A549 (cell line): Measurements from ENCODE around the gene TMEM44. TPM values are rescaled to one million over a fixed set of nuclear protein-coding genes. Genes with fewer than 3 reads are reported as not detected.

Source experiments
- ATAC-seq, 2 experiments: fragments of 200-7000 bp in 1 of 2; fragments of >200 bp in 1 of 2; cut with Nextera tagmentation in 1 of 2; cut with Tn5 transposase in 1 of 2; 3 replicates each; pipeline versions ENCODE4 v1.8.0 to v1.9.1; 2018 to 2020; ENCODE audit warnings: mild to moderate bottlenecking in 1 of 2, moderate library complexity in 1 of 2
- CTCF ChIA-PET: fragments of 300-600 bp; sonication (Branson Sonifier 250); formaldehyde crosslinking; extraction: SDS; loops from one replicate; lab custom pipeline; 2021; ENCODE audit warnings: antibody characterized with exemption, inconsistent platforms; lab: Yijun Ruan, JAX
- POLR2A ChIA-PET: fragments of 350-600 bp; formaldehyde crosslinking; extraction: SDS; loops from one replicate; lab custom pipeline; 2021; ENCODE audit warnings: antibody characterized with exemption, inconsistent platforms; lab: Yijun Ruan, JAX
- DNase-seq, 2 experiments: peaks; one replicate each; pipeline versions ENCODE4 v3.0.0 to v3.0.0-alpha.2; 2011 to 2016; ENCODE audit warnings: low read depth in 1 of 2, low spot score in 1 of 2
- FAIRE-seq: peaks from 2 replicates; lab custom pipeline; 2011; peaks lifted over from hg19 to GRCh38; lab: Jason Lieb, UNC
- H3K27ac ChIP-seq, 2 experiments: fragments of >200 bp; sonication (Bioruptor Twin); formaldehyde crosslinking; 3 replicates each; pipeline ENCODE4 v1.5.1; 2016 to 2017
- H3K4me1 ChIP-seq: fragments of >200 bp; sonication (Bioruptor Twin); formaldehyde crosslinking; 3 replicates; pipeline ENCODE4 v1.6.1; 2016
- H3K4me2 ChIP-seq: fragments of >200 bp; sonication (Bioruptor Twin); formaldehyde crosslinking; 3 replicates; pipeline ENCODE4 v1.6.1; 2016
- H3K4me3 ChIP-seq: fragments of >200 bp; sonication (Bioruptor Twin); formaldehyde crosslinking; 3 replicates; pipeline ENCODE4 v1.5.1; 2016
- H3K9me3 ChIP-seq: fragments of >200 bp; sonication (Bioruptor Twin); formaldehyde crosslinking; 3 replicates; pipeline ENCODE4 v1.6.1; 2016
- ATOH8 ChIP-seq: fragments of 250-450 bp; sonication (Bioruptor Pico); IDR thresholded peaks from 2 replicates; pipeline ENCODE4 v1.5.0; 2020; ENCODE audit warnings: low read depth, mild to moderate bottlenecking, moderate library complexity
- BCL3 ChIP-seq: fragments of >200 bp; sonication (Bioruptor Twin); formaldehyde crosslinking; IDR thresholded peaks from 3 replicates; pipeline ENCODE4 v1.6.1; 2016
- BHLHE40 ChIP-seq: IDR thresholded peaks from 2 replicates; pipeline ENCODE4 v1.6.1; 2012; ENCODE audit warnings: low read depth, low read length, inconsistent platforms
- CEBPB ChIP-seq, 2 experiments: fragments of >200 bp in 1 of 2; sonication (Bioruptor Twin) in 1 of 2; formaldehyde crosslinking in 1 of 2; IDR thresholded peaks; 2 replicates each; pipeline ENCODE4 v1.6.1; 2012 to 2016
- CHD2 ChIP-seq: fragments of 150-350 bp; IDR thresholded peaks from 2 replicates; pipeline ENCODE4 v1.6.1; 2014; ENCODE audit warnings: low read length; ENCODE audit not compliant: partially characterized antibody
- CTCF ChIP-seq: fragments of >200 bp; sonication (Bioruptor Twin); formaldehyde crosslinking; IDR thresholded peaks from 3 replicates; pipeline ENCODE4 v1.5.1; 2016
- ELK1 ChIP-seq: fragments of 150-350 bp; IDR thresholded peaks from 2 replicates; pipeline ENCODE4 v1.6.1; 2014; ENCODE audit warnings: low read depth, mild to moderate bottlenecking, low read length
- EP300 ChIP-seq, 2 experiments: fragments of >200 bp; sonication (Bioruptor Twin); formaldehyde crosslinking; IDR thresholded peaks; 2 replicates in 1 of 2; 3 replicates in 1 of 2; pipeline ENCODE4 v1.6.1; 2016 to 2017
- FOSB ChIP-seq: fragments of 250-450 bp; sonication (Bioruptor Pico); IDR thresholded peaks from 2 replicates; pipeline ENCODE4 v1.5.0; 2020; ENCODE audit warnings: mild to moderate bottlenecking, moderate library complexity
- FOSL2 ChIP-seq, 2 experiments: fragments of 450-650 bp in 1 of 2; fragments of >200 bp in 1 of 2; sonication (Bioruptor Twin) in 1 of 2; formaldehyde crosslinking; IDR thresholded peaks; 2 replicates each; pipeline versions ENCODE4 v1.5.0 to v1.6.1; 2016 to 2020; ENCODE audit warnings: mild to moderate bottlenecking in 1 of 2, moderate library complexity in 1 of 2
- GATA3 ChIP-seq: IDR thresholded peaks from 2 replicates; pipeline ENCODE4 v1.6.1; 2012; ENCODE audit warnings: borderline replicate concordance
- HDAC2 ChIP-seq: fragments of 200-600 bp; sonication (generic); IDR thresholded peaks from 2 replicates; pipeline ENCODE4 v1.6.1; 2016
- HOXA7 ChIP-seq: fragments of 250-450 bp; sonication (Bioruptor Pico); IDR thresholded peaks from 2 replicates; pipeline ENCODE4 v1.5.0; 2020; ENCODE audit warnings: mild to moderate bottlenecking, moderate library complexity
- JUN ChIP-seq, 2 experiments: fragments of >200 bp; sonication (Bioruptor Twin); formaldehyde crosslinking; IDR thresholded peaks; 2 replicates in 1 of 2; 3 replicates in 1 of 2; pipeline ENCODE4 v1.6.1; 2016 to 2017
- KDM1A ChIP-seq: fragments of 200-600 bp; sonication (generic); IDR thresholded peaks from 2 replicates; pipeline ENCODE4 v1.6.1; 2016; ENCODE audit warnings: low read depth, mild to moderate bottlenecking
- KDM5A ChIP-seq: fragments of 200-600 bp; sonication (generic); IDR thresholded peaks from 2 replicates; pipeline ENCODE4 v1.6.1; 2016; ENCODE audit warnings: antibody characterized with exemption, mild to moderate bottlenecking
- MAZ ChIP-seq: fragments of 150-350 bp; IDR thresholded peaks from 2 replicates; pipeline ENCODE4 v1.6.1; 2014; ENCODE audit warnings: antibody characterized with exemption, low read depth, low read length, borderline replicate concordance
- NFE2L2 ChIP-seq: fragments of 150-350 bp; conservative IDR thresholded peaks from 2 replicates; pipeline ENCODE4 v1.6.1; 2014; ENCODE audit warnings: low read length
- NR3C1 ChIP-seq: fragments of >200 bp; sonication (Bioruptor Twin); formaldehyde crosslinking; IDR thresholded peaks from 3 replicates; pipeline ENCODE4 v1.6.1; 2017
- RAD21 ChIP-seq, 2 experiments: fragments of >200 bp in 1 of 2; sonication (Bioruptor Twin) in 1 of 2; formaldehyde crosslinking in 1 of 2; IDR thresholded peaks in 1 of 2; conservative IDR thresholded peaks in 1 of 2; 2 replicates in 1 of 2; 3 replicates in 1 of 2; pipeline ENCODE4 v1.6.1; 2012 to 2018; ENCODE audit warnings: inconsistent platforms in 1 of 2
- RCOR1 ChIP-seq: fragments of 150-350 bp; IDR thresholded peaks from 2 replicates; pipeline ENCODE4 v1.6.1; 2014; ENCODE audit warnings: antibody characterized with exemption, low read length, low read depth
- TFCP2L1 ChIP-seq: fragments of 250-450 bp; sonication (Bioruptor Pico); IDR thresholded peaks from 2 replicates; pipeline ENCODE4 v1.5.0; 2021; ENCODE audit warnings: mild to moderate bottlenecking
- WGBS: methylation state at CpG from one replicate; pipeline ENCODE4 v1.1.6; 2017; ENCODE audit errors: missing lambda C conversion rate; 5-methylcytosine and 5-hydroxymethylcytosine counted together
- polyA plus RNA-seq, 4 experiments: library from polyadenylated mRNA; depleted of rRNA in 3 of 4; stranded (reverse); fragments of >200 nt; fragmentation: RNase III in 1 of 4; extraction: RNeasy Plus Mini Kit Qiagen cat#74134 plus additional on column Dnase treatment in 1 of 4; gene quantifications; 2 replicates in 3 of 4; 3 replicates in 1 of 4; pipeline ENCODE4 v1.2.3, GENCODE V29; 2011 to 2017

TMEM44 gene
- polyA plus RNA-seq, 2 of the 4 experiments (the other 2 are of a cell fraction): 16.0 to 17.0 TPM

- FAIRE-seq (no peak), DNase-seq (no peak), ATAC-seq (peak; percentile 51 to 65; a peak in 4 of 6 replicates)
Observed at GRCh38 chr3:194604837-194605236, 28.4 kb downstream of the TMEM44 start.

GRCh38 chr3:194604126-194604525, 29.1 kb downstream of the TMEM44 start:
- Histone ChIP-seq H3K9me3 (no peaks in the 10 kb centered on the region), H3K27ac (no peak overlapping the region), H3K4me3 (no peak overlapping the region), H3K4me1 (peaks cover 18% of the 10 kb centered on the region), H3K4me2 (no peak overlapping the region)
- 93% methylated on average over 14 of the region's 22 CpGs for WGBS
- CTCF ChIA-PET: interaction anchor here (1.4 to 3.0 kb wide), 4 partner anchors 9 to 30 kb away, joined by 3 to 10 read pairs (median 3); no protein-coding TSS in a partner anchor
- DNase-seq (no peak), FAIRE-seq (no peak), ATAC-seq (no peak)
- POLR2A ChIA-PET: no interaction called here
- TF ChIP-seq HOXA7 (CRISPR knock-in tag) (no peak), ELK1 (no peak), NR3C1 (no peak), JUN (IDR thresholded peaks at IDR 0.05) (no peak), ATOH8 (CRISPR knock-in tag) (no peak), HDAC2 (no peak), BCL3 (no peak), KDM5A (no peak), KDM1A (no peak)

More at GRCh38 chr3:194604837-194605236, 28.4 kb downstream of the TMEM44 start:
- 85% methylated on average over 2 of the region's 2 CpGs for WGBS
- no peak overlapping the region for H3K4me2 ChIP-seq
- H3K4me1 ChIP-seq: peaks cover 11% of the 10 kb centered on the region; the same call in 2 of the 3 replicates
- H3K9me3 ChIP-seq: no peaks in the 10 kb centered on the region
- peak; percentile 24; the same call in 2 of the 3 replicates for TF ChIP-seq CTCF
- no peak for TF ChIP-seq CHD2
- no peak for TF ChIP-seq GATA3
- TF ChIP-seq HOXA7 (CRISPR knock-in tag): no peak
- no peak for TF ChIP-seq CEBPB (IDR thresholded peaks at IDR 0.05)
- peak in 1 of 2 experiments; percentile 29; a peak in 1 of 5 replicates for TF ChIP-seq RAD21 (conservative IDR thresholded peaks at IDR 0.05 in 1 of 2, IDR thresholded peaks at IDR 0.05 in 1 of 2)
- TF ChIP-seq FOSL2 (IDR thresholded peaks at IDR 0.05): no peak
- TF ChIP-seq FOSL2 (CRISPR knock-in tag; IDR thresholded peaks at IDR 0.05): no peak
- ChIA-PET POLR2A (no interaction called here), CTCF (interaction anchor here (1.3 to 3.0 kb wide), 5 partner anchors 8 to 133 kb away, joined by 3 to 10 read pairs (median 3); no protein-coding TSS in a partner anchor)
- H3K27ac ChIP-seq: no peak overlapping the region
- no peak overlapping the region for H3K4me3 ChIP-seq

- Histone ChIP-seq H3K4me3 (no peak overlapping the region), H3K4me1 (peaks cover 30% of the 10 kb centered on the region), H3K9me3 (no peaks in the 10 kb centered on the region), H3K27ac (peak overlapping the region in 1 of 2 experiments; percentile 50; a peak in 2 of 6 replicates), H3K4me2 (no peak overlapping the region)
- POLR2A ChIA-PET: no interaction called here
- 93% methylated on average over 10 of the region's 10 CpGs for WGBS
- ATAC-seq (no peak), DNase-seq (no peak), FAIRE-seq (no peak)
- TF ChIP-seq BHLHE40 (no peak), RCOR1 (no peak), HOXA7 (CRISPR knock-in tag) (no peak), JUN (IDR thresholded peaks at IDR 0.05) (no peak), HDAC2 (no peak), FOSB (no peak), BCL3 (no peak), NFE2L2 (no peak), TFCP2L1 (CRISPR knock-in tag) (no peak), FOSL2 (IDR thresholded peaks at IDR 0.05) (no peak), FOSL2 (CRISPR knock-in tag; IDR thresholded peaks at IDR 0.05) (no peak), MAZ (no peak), GATA3 (no peak), EP300 (IDR thresholded peaks at IDR 0.05) (no peak)
- CTCF ChIA-PET: interaction anchor here (0.6 to 1.5 kb wide), 3 partner anchors 8 to 651 kb away, joined by 3 read pairs; no protein-coding TSS in a partner anchor
Observed at GRCh38 chr3:194602669-194603171, 30.5 kb downstream of the TMEM44 start.
